Measurements from ENCODE around the gene RFFL. TPM values are rescaled to one million over a fixed set of nuclear protein-coding genes. Genes with fewer than 3 reads are reported as not detected.

The RFFL gene
- total RNA-seq, 1 donor from 2014 or later = 2.1 TPM

DNA sequence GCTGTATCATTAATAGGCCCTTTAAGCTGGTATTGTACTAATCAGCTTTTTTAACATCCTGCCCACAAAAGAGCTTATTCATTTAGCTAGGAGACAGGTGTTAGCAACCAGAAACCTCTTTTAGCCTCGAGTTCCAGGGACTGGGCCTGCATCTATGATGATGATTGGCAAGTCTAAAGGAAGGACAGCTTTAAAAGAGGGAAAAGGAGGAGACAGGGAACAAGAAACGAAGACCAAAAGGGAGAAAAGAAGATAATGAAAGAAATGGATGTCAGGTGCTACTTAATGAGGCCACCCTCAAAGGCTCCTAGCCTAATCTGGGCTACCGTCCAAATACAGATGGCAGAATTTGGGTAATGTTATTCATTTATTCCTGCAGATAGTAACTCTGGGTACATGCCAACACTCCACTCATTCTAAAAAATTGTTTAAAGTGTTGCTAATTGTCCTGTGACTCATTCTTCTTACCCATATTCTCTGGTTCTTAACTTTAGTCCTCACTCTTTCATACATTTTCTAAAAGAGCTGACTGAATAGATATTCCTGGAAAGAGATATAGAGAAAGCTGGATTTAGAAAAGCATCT, 18.7 kb upstream of the RFFL start:
- Histone ChIP-seq H3K9ac (ENCODE audit: low read depth in 1 of 3, low read length in 3 of 3) (no peak overlapping the region), H3K4me1 (ENCODE audit: control insufficient read depth in 3 of 3, insufficient read depth in 3 of 3, low read length in 3 of 3) (peaks cover 0 to 4% (median 0%) of the 10 kb centered on the region in 3 donors), H3K36me3 (ENCODE audit: control insufficient read depth in 3 of 3, insufficient read depth in 3 of 3, low read length in 3 of 3) (no peaks in the 10 kb centered on the region), H3K4me3 (ENCODE audit: low read length in 3 of 3) (no peak overlapping the region), H3K27ac (ENCODE audit: low read depth, low read length) (no peak overlapping the region), H3K27me3 (ENCODE audit: control insufficient read depth in 3 of 3, insufficient read depth in 3 of 3, low read length in 3 of 3) (no peaks in the 10 kb centered on the region), H3K9me3 (ENCODE audit: control insufficient read depth in 3 of 3, low read length in 3 of 3) (no peaks in the 10 kb centered on the region)

DNA sequence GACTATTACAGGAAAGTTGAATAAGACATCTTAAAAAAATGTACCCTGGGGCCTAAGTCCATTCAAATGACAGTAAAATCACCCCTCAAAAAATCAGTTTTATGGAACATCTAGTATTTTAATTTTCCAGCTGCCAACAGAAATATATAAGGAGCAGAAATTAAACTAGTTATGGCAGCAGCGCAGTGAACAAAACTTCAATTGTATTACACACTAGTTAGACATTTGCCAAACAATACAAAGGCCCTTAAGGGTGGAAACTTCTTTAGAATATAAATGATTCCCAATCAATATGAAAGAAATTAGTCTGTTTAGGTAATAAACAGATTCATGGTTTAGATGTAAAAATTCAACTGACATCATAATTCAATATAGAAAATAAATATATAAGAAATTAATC, 18.1 kb upstream of the RFFL start:
- Histone ChIP-seq H3K4me3 (ENCODE audit: low read length in 3 of 3) (no peak overlapping the region), H3K36me3 (ENCODE audit: control insufficient read depth in 3 of 3, insufficient read depth in 3 of 3, low read length in 3 of 3) (no peaks in the 10 kb centered on the region), H3K9me3 (ENCODE audit: control insufficient read depth in 3 of 3, low read length in 3 of 3) (no peaks in the 10 kb centered on the region), H3K27me3 (ENCODE audit: control insufficient read depth in 3 of 3, insufficient read depth in 3 of 3, low read length in 3 of 3) (no peaks in the 10 kb centered on the region), H3K9ac (ENCODE audit: low read depth in 1 of 3, low read length in 3 of 3) (no peak overlapping the region), H3K4me1 (ENCODE audit: control insufficient read depth in 3 of 3, insufficient read depth in 3 of 3, low read length in 3 of 3) (no peaks in the 10 kb centered on the region), H3K27ac (ENCODE audit: low read depth, low read length) (no peak overlapping the region)

DNA sequence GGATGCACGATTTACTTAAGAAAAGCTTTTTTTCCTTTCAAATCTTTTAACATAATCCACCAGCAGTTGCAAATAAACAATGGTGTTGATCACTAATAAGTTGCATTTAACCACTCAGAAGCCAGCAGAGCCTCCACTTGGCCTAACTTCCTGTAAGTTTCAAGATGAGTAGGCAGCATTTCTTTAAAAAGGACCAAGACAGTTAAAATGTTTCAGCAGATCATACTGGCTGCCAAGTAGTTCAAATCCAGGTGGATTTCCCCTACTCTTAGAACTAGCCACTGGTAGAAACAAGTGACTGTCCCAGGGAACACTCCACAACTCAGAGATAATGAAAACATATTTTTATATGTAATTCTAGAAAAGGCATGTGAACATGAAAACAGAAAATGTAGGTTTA, 17.0 kb upstream of the RFFL start:
- no peaks in the 10 kb centered on the region for H3K27me3 ChIP-seq (ENCODE audit: control insufficient read depth in 3 of 3, insufficient read depth in 3 of 3, low read length in 3 of 3)
- H3K9me3 ChIP-seq (ENCODE audit: control insufficient read depth in 3 of 3, low read length in 3 of 3) = no peaks in the 10 kb centered on the region
- H3K4me1 ChIP-seq (ENCODE audit: control insufficient read depth in 3 of 3, insufficient read depth in 3 of 3, low read length in 3 of 3) = no peaks in the 10 kb centered on the region
- no peak overlapping the region for H3K4me3 ChIP-seq (ENCODE audit: low read length in 3 of 3)
- H3K9ac ChIP-seq (ENCODE audit: low read depth in 1 of 3, low read length in 3 of 3) = no peak overlapping the region
- H3K36me3 ChIP-seq (ENCODE audit: control insufficient read depth in 3 of 3, insufficient read depth in 3 of 3, low read length in 3 of 3) = no peaks in the 10 kb centered on the region
- H3K27ac ChIP-seq (ENCODE audit: low read depth, low read length) = no peak overlapping the region

DNA sequence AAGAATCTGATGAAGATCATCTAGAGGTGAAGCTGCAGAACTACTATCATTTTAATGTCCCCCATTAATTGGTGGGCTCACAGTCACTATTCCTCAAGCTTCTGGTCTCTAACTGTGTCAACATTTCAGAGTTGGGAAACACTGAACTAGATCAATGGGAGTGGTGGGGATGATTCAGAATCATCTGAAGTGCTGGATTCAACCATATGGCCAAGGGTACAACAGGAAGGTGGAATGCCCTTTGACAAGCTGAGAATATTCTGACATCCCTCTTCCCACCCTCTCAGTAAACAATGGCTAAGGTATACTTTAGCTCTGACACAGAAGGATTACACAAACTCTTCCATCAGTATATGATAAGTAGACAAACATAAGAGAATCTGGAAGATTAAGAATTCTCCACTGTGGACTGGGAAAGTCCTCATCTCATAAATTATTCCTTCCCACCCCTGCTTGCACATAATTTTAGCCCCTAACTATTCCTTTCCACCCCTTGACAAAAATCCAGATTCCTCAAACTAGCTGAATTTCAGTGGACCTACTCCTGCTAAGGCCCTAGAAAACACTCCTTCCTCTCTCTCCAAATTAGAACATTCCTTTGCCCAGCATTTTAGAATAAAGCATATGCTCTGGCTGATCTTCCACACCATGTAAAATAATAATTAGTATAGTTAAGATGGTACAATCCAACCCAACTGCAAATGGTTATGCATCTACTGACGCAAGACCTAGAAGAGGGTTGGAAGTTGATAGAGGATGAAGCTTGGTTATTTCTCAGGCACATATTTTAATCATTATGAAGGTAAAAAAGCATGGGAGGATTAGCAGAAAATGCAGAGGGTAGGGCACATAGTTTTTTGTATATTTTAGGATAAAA, 16.3 kb upstream of the RFFL start:
- Histone ChIP-seq H3K36me3 (ENCODE audit: control insufficient read depth in 3 of 3, insufficient read depth in 3 of 3, low read length in 3 of 3) (no peaks in the 10 kb centered on the region), H3K4me1 (ENCODE audit: control insufficient read depth in 3 of 3, insufficient read depth in 3 of 3, low read length in 3 of 3) (no peaks in the 10 kb centered on the region), H3K9me3 (ENCODE audit: control insufficient read depth in 3 of 3, low read length in 3 of 3) (no peaks in the 10 kb centered on the region), H3K27ac (ENCODE audit: low read depth, low read length) (no peak overlapping the region), H3K4me3 (ENCODE audit: low read length in 3 of 3) (no peak overlapping the region), H3K9ac (ENCODE audit: low read depth in 1 of 3, low read length in 3 of 3) (no peak overlapping the region), H3K27me3 (ENCODE audit: control insufficient read depth in 3 of 3, insufficient read depth in 3 of 3, low read length in 3 of 3) (no peaks in the 10 kb centered on the region)

DNA sequence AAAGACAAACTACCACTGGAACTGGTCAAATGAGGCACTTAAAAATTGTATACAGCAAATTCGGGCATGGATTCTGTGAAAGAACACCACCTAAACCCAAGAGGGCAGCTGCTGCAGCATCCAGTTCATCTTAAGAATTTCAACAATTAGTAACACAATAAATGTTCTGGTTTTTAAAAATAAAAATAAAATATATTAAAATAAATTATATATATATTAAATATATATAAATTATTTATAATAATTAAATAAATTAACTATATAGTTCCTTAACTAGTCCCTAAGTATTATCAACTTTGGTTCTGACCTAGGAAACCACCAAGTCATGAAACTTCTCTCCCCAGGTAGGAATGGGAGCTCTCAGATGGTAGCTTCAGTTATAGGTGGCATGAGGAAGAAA, 13.4 kb upstream of the RFFL start:
- Histone ChIP-seq H3K27me3 (ENCODE audit: control insufficient read depth in 3 of 3, insufficient read depth in 3 of 3, low read length in 3 of 3) (no peaks in the 10 kb centered on the region), H3K4me1 (ENCODE audit: control insufficient read depth in 3 of 3, insufficient read depth in 3 of 3, low read length in 3 of 3) (no peaks in the 10 kb centered on the region), H3K27ac (ENCODE audit: low read depth, low read length) (no peak overlapping the region), H3K36me3 (ENCODE audit: control insufficient read depth in 3 of 3, insufficient read depth in 3 of 3, low read length in 3 of 3) (no peaks in the 10 kb centered on the region), H3K9ac (ENCODE audit: low read depth in 1 of 3, low read length in 3 of 3) (no peak overlapping the region), H3K4me3 (ENCODE audit: low read length in 3 of 3) (no peak overlapping the region), H3K9me3 (ENCODE audit: control insufficient read depth in 3 of 3, low read length in 3 of 3) (no peaks in the 10 kb centered on the region)

DNA sequence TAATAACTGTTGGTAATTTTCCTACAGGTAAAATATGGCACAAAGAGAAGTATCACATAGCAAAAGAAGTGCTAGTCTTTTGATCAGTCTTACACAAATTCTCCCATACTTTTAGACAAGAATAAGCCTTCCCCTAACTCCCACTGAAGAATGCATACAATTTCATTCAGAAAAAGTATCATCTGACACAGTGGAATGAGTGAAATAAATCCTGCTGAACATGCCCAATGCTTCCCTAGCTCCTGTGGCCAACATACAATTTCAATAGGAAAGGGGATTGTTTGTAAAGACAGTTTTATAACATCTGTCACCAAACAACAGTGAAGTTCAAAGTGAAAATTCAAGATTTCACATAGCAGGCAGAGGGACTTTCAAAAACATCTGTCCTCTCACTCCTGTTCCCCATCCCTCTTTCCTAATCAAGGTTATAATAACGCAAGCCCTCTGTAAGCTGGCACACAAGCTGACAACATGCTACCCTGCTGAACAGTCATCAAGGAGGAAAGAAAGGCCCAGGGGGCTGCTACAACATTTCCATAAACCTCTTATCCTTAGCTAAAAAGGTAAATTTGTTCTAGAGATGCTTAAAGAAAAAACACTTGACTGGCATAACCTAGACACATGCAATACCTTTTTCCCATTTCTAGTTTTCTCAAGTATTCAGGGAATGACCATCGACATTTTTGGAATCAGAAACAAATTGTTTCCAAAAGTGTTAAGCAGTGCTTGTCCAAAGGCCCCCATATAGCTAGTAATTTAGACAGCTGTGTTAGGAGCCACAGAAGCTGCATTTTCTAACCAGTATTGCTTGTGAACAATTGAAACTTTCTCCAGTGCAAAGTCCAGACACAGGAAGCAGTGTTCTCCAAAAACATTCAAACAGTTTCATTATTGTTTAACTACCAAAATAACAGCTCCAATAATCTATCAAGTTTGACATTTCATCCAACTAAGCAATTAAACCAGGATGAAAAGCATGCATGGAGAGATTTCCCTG, 11.5 kb upstream of the RFFL start:
- H3K4me3 ChIP-seq (ENCODE audit: low read length in 3 of 3) = no peak overlapping the region
- H3K27me3 ChIP-seq (ENCODE audit: control insufficient read depth in 3 of 3, insufficient read depth in 3 of 3, low read length in 3 of 3) = no peaks in the 10 kb centered on the region
- H3K36me3 ChIP-seq (ENCODE audit: control insufficient read depth in 3 of 3, insufficient read depth in 3 of 3, low read length in 3 of 3) = no peaks in the 10 kb centered on the region
- no peaks in the 10 kb centered on the region for H3K9me3 ChIP-seq (ENCODE audit: control insufficient read depth in 3 of 3, low read length in 3 of 3)
- H3K4me1 ChIP-seq (ENCODE audit: control insufficient read depth in 3 of 3, insufficient read depth in 3 of 3, low read length in 3 of 3) = no peaks in the 10 kb centered on the region
- no peak overlapping the region for H3K27ac ChIP-seq (ENCODE audit: low read depth, low read length)
- H3K9ac ChIP-seq (ENCODE audit: low read depth in 1 of 3, low read length in 3 of 3) = no peak overlapping the region

DNA sequence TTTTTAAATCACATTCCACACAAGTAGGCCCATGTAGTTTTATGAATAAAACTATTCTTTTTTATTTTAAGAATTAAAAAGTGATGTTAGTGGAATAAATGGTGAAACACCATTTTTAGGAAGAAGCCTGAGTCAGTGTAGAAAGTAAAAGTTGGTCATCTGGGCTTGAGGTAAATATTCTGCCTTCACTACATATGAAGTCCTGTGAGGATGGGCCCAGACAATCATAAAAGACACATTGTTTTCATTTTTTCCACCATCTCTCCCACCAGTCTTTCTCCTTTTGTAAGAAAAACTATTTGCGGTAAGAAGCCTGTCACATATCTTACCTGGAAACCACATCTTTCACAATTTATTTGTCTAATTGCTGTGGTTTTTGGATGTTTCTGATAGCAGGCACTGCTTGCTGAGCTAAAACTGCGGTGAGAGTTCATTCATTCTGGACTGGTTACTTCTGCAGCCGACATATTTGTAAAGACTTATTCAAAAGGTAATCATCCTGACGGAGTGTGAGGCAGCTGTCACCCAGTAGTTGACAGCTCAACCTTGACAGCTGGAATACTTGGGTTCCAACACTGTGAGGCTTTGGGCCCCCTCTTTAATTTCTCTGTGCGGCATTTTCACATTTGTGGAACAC, 10.6 kb upstream of the RFFL start:
- no peaks in the 10 kb centered on the region for H3K27me3 ChIP-seq (ENCODE audit: control insufficient read depth in 3 of 3, insufficient read depth in 3 of 3, low read length in 3 of 3)
- no peaks in the 10 kb centered on the region for H3K4me1 ChIP-seq (ENCODE audit: control insufficient read depth in 3 of 3, insufficient read depth in 3 of 3, low read length in 3 of 3)
- H3K4me3 ChIP-seq (ENCODE audit: low read length in 3 of 3) = no peak overlapping the region
- no peak overlapping the region for H3K9ac ChIP-seq (ENCODE audit: low read depth in 1 of 3, low read length in 3 of 3)
- H3K9me3 ChIP-seq (ENCODE audit: control insufficient read depth in 3 of 3, low read length in 3 of 3) = no peaks in the 10 kb centered on the region
- H3K27ac ChIP-seq (ENCODE audit: low read depth, low read length) = no peak overlapping the region
- H3K36me3 ChIP-seq (ENCODE audit: control insufficient read depth in 3 of 3, insufficient read depth in 3 of 3, low read length in 3 of 3) = no peaks in the 10 kb centered on the region

DNA sequence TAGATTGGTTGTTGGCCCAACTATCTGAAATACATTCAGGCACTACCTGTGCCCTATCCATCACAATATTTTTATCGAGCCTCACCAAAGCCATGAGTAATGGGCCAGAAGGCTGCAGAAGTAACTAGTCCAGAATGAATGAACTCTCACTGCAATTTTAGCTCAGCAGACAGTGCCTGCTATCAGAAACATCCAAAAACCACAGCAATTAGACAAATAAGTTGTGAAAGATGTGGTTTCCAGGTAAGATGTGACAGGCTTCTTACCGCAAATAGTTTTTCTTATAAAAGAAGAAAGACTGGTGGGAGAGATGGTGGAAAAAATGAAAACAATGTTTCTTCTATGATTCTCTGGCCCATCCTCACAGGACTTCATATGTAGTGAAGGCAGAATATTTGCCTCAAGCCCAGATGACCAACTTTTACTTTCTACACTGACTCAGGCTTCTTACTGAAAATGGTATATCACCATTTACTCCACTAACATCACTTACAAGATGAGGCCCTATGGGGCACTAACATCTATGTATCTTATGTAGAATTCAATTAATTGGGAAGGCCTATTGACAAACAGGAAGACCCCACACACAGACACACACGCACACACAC, 9.8 kb upstream of the RFFL start:
- Histone ChIP-seq H3K9me3 (ENCODE audit: control insufficient read depth in 3 of 3, low read length in 3 of 3) (no peaks in the 10 kb centered on the region), H3K4me1 (ENCODE audit: control insufficient read depth in 3 of 3, insufficient read depth in 3 of 3, low read length in 3 of 3) (no peaks in the 10 kb centered on the region), H3K27ac (ENCODE audit: low read depth, low read length) (no peak overlapping the region), H3K27me3 (ENCODE audit: control insufficient read depth in 3 of 3, insufficient read depth in 3 of 3, low read length in 3 of 3) (no peaks in the 10 kb centered on the region), H3K9ac (ENCODE audit: low read depth in 1 of 3, low read length in 3 of 3) (no peak overlapping the region), H3K36me3 (ENCODE audit: control insufficient read depth in 3 of 3, insufficient read depth in 3 of 3, low read length in 3 of 3) (no peaks in the 10 kb centered on the region), H3K4me3 (ENCODE audit: low read length in 3 of 3) (no peak overlapping the region)

DNA sequence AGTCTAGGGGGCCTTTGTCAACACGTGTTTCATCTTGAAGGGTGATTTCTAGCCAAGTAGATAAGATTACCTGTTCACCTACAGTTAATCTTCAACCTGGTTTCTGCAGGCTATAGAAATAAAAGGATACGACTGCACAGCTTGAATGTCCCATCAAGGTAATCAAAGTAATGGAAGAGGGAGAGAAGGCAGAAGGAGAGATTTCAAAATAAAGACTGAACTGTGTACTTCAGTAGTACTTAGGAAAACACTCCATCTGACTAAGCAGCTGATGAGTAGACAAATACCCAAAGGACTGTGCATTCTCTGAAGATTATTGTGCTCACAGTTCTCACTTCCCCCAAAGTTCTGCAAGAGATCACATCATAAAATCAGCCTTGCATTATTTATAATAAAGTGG, 5.8 kb upstream of the RFFL start:
- H3K27me3 ChIP-seq (ENCODE audit: control insufficient read depth in 3 of 3, insufficient read depth in 3 of 3, low read length in 3 of 3) = no peaks in the 10 kb centered on the region
- peaks cover 0 to 3% (median 2%) of the 10 kb centered on the region in 3 donors for H3K4me1 ChIP-seq (ENCODE audit: control insufficient read depth in 3 of 3, insufficient read depth in 3 of 3, low read length in 3 of 3)
- H3K9me3 ChIP-seq (ENCODE audit: control insufficient read depth in 3 of 3, low read length in 3 of 3) = no peaks in the 10 kb centered on the region
- no peak overlapping the region for H3K4me3 ChIP-seq (ENCODE audit: low read length in 3 of 3)
- H3K9ac ChIP-seq (ENCODE audit: low read depth in 1 of 3, low read length in 3 of 3) = no peak overlapping the region
- H3K36me3 ChIP-seq (ENCODE audit: control insufficient read depth in 3 of 3, insufficient read depth in 3 of 3, low read length in 3 of 3) = no peaks in the 10 kb centered on the region
- no peak overlapping the region for H3K27ac ChIP-seq (ENCODE audit: low read depth, low read length)

Data from skeletal muscle tissue (tissue), 4 donors.